CD1c-positive myeloid dendritic cell (primary cell): ENCODE data around the gene ZNF283.
"Not testable (repeated sequence)": the region's sequence is repeated elsewhere in the genome, so short reads cannot be mapped to it uniquely, and the experiment has no call there.

Source experiments
- DNase-seq: peaks from one replicate; pipeline ENCODE4 v3.0.0-alpha.2; 2016; ENCODE audit errors: extremely low spot score

ZNF283 gene

GRCh38 chr19:43848821-43849220 is 21.7 kb downstream of the ZNF283 start:
- DNase-seq = no peak

GRCh38 chr19:43858174-43858573 is 31.1 kb downstream of the ZNF283 start:
- DNase-seq = no peak

- DNase-seq = not testable (repeated sequence)
Observed at GRCh38 chr19:43866923-43867322, 39.8 kb downstream of the ZNF283 start.

GRCh38 chr19:43872547-43873336 is 45.6 kb downstream of the ZNF283 start:
- no peak for DNase-seq

- DNase-seq = no peak
Observed at GRCh38 chr19:43880483-43880882, 53.4 kb downstream of the ZNF283 start.

- DNase-seq = no peak
Observed at GRCh38 chr19:43883864-43884263, 56.7 kb downstream of the ZNF283 start, which contains the start of gene ZNF404. Gene ZNF404 (minus strand): TSS chr19:43883964.

GRCh38 chr19:43895727-43896308 is 68.7 kb downstream of the ZNF283 start:
- no peak for DNase-seq
